ENCODE results near the gene PTPN6.

DNA sequence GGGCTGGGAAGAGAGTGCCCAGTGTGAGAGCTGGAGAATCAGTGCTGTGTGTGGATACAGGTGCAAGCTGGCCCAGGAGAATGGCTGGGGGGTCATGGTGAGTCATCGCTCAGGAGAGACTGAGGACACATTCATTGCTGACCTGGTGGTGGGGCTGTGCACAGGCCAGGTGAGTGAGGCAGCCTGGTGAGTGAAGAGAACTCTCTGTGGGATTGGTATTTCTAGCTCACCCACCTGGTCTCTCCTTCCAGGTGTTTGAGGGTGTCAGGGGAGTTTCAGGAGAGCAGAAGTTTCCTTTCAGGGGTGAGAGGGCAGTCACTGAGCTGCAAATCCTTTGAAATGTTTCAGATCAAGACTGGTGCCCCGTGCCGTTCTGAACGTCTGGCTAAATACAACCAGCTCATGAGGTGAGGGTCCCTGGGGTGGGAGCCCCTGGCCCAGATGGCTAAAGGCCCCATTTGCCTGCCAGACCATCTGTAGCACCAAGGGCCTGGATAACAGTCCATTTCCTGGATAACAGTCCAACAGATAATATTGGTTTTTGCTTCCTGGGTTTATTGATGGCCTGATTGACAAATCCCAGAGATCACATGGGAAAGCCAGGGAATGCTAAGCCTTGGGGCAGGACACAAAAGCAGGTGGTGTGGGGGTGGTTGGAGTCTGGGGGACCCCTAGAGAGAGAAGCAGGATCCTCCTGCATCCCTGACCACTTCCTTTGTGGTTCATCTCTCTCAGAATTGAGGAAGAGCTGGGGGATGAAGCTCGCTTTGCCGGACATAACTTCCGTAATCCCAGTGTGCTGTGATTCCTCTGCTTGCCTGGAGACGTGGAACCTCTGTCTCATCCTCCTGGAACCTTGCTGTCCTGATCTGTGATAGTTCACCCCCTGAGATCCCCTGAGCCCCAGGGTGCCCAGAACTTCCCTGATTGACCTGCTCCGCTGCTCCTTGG is 28.9 kb upstream of the PTPN6 start:
- TF ChIP-seq POLR2A (IDR thresholded peaks at IDR 0.05; ENCODE audit: low read length) (no peak), GATA1 (IDR thresholded peaks at IDR 0.05; ENCODE audit: low read depth, low read length) (no peak)

All from erythroblast (primary cell).